Choroid plexus epithelial cell (primary cell): Measurements from ENCODE around the gene MAP3K5.
"Not testable (repeated sequence)": the region's sequence is repeated elsewhere in the genome, so short reads cannot be mapped to it uniquely, and the experiment has no call there.

ENCODE experiments used
- DNase-seq: peaks from one replicate; pipeline ENCODE4 v3.0.0-alpha.2; 2010; ENCODE audit warnings: low read depth
- H3K4me3 ChIP-seq: 2 replicates; pipeline ENCODE4 v1.5.1; 2011; ENCODE audit warnings: low read depth, mild to moderate bottlenecking, control low read depth, low read length, moderate library complexity
- CTCF ChIP-seq: conservative IDR thresholded peaks from 2 replicates; pipeline ENCODE4 v1.5.1; 2011; ENCODE audit warnings: low read depth, mild to moderate bottlenecking, control low read depth, inconsistent platforms, low read length, moderate library complexity

Gene MAP3K5

GRCh38 chr6:136716917-136717715 lies 75.2 kb downstream of the MAP3K5 start:
- peak; percentile 26 for DNase-seq
- no peak overlapping the region for H3K4me3 ChIP-seq
- TF ChIP-seq CTCF, result no peak

- H3K4me3 ChIP-seq, DNase-seq: not testable (repeated sequence)
Observed at GRCh38 chr6:136712642-136713041, 79.6 kb downstream of the MAP3K5 start.

- TF ChIP-seq CTCF, result no peak
- DNase-seq, result no peak
- H3K4me3 ChIP-seq, result no peak overlapping the region
Observed at GRCh38 chr6:136711644-136712043, 80.6 kb downstream of the MAP3K5 start.

GRCh38 chr6:136710877-136711552 lies 81.3 kb downstream of the MAP3K5 start:
- DNase-seq, result no peak
- TF ChIP-seq CTCF, result no peak
- H3K4me3 ChIP-seq, result no peak overlapping the region

GRCh38 chr6:136709429-136709828 lies 82.8 kb downstream of the MAP3K5 start:
- no peak for DNase-seq
- H3K4me3 ChIP-seq, result no peak overlapping the region
- no peak for TF ChIP-seq CTCF

- TF ChIP-seq CTCF, result no peak
- no peak for DNase-seq
- no peak overlapping the region for H3K4me3 ChIP-seq
Observed at GRCh38 chr6:136706430-136706829, 85.8 kb downstream of the MAP3K5 start.

GRCh38 chr6:136703331-136703865 lies 88.9 kb downstream of the MAP3K5 start:
- no peak overlapping the region for H3K4me3 ChIP-seq
- no peak for DNase-seq
- TF ChIP-seq CTCF, result no peak
